Vagina (tissue), 2 donors: Measurements from ENCODE around the gene CALN1. TPM values are rescaled to one million over a fixed set of nuclear protein-coding genes. Genes with fewer than 3 reads are reported as not detected.
"Not testable (repeated sequence)": the region's sequence is repeated elsewhere in the genome, so short reads cannot be mapped to it uniquely, and the experiment has no call there.

ENCODE experiments used
- DNase-seq, 2 donors: peaks; one replicate each; pipeline ENCODE4 v3.0.0-alpha.2; 2017; ENCODE audit errors: extremely low spot score in 2 of 2
- H3K27ac ChIP-seq: fragments of 200-600 bp; sonication (generic); one replicate; pipeline ENCODE4 v1.5.1; 2019
- H3K27me3 ChIP-seq: fragments of 200-600 bp; sonication (generic); one replicate; pipeline ENCODE4 v1.5.1; 2019
- H3K36me3 ChIP-seq, 2 donors: fragments of 200-600 bp; sonication (generic); one replicate each; pipeline ENCODE4 v1.5.1; 2017 to 2019
- H3K4me1 ChIP-seq: fragments of 200-600 bp; sonication (generic); one replicate; pipeline ENCODE4 v1.5.1; 2019
- H3K4me3 ChIP-seq, 2 donors: fragments of 200-600 bp; sonication (generic); 1 replicate in 1 of 2; 2 replicates in 1 of 2; pipeline ENCODE4 v1.5.1; 2016 to 2019
- H3K9me3 ChIP-seq: fragments of 200-600 bp; sonication (generic); one replicate; pipeline ENCODE4 v1.5.1; 2019
- CTCF ChIP-seq, 3 experiments: fragments of 450-650 bp in 2 of 3; fragments of 200-600 bp in 1 of 3; sonication (generic) in 1 of 3; IDR thresholded peaks; one replicate each; pipeline ENCODE4 v1.5.1; 2017 to 2019; ENCODE audit warnings: antibody characterized with exemption in 3 of 3, mild to moderate bottlenecking in 2 of 3, moderate library complexity in 2 of 3
- POLR2A ChIP-seq, 2 donors: fragments of 450-650 bp; IDR thresholded peaks; one replicate each; pipeline ENCODE4 v1.6.1; 2017; ENCODE audit warnings: antibody characterized with exemption in 2 of 2, mild to moderate bottlenecking in 2 of 2, moderate library complexity in 2 of 2
- POLR2AphosphoS5 ChIP-seq, 2 donors: sonication (generic); formaldehyde crosslinking; IDR thresholded peaks; one replicate each; pipeline ENCODE4 v1.9.0; 2017; ENCODE audit warnings: antibody characterized with exemption in 2 of 2, mild to moderate bottlenecking in 2 of 2, low read depth in 1 of 2; ENCODE audit not compliant: insufficient read depth in 1 of 2
- intact Hi-C: fragments of 100-400 bp; cut with DNase I; formaldehyde crosslinking; loops from one replicate; pipeline ENCODE4 v1.15.1; 2023
- total RNA-seq: library from RNA; depleted of rRNA; stranded (reverse); fragments of >200 nt; gene quantifications from one replicate; pipeline ENCODE4 v1.2.3, GENCODE V29; 2016

The CALN1 gene
- total RNA-seq, 1 donor from 2014 or later: 6.9 TPM

GRCh38 chr7:72069263-72069662 is 342.9 kb downstream of the CALN1 start:
- intact Hi-C loops: no loop called here
- no peak for DNase-seq
- Histone ChIP-seq H3K27ac (no peak overlapping the region), H3K4me3 (no peak overlapping the region), H3K27me3 (no peaks in the 10 kb centered on the region), H3K9me3 (peaks cover 7% of the 10 kb centered on the region), H3K4me1 (no peaks in the 10 kb centered on the region), H3K36me3 (no peaks in the 10 kb centered on the region)
- TF ChIP-seq CTCF (IDR thresholded peaks at IDR 0.05): no peak
- TF ChIP-seq POLR2A (IDR thresholded peaks at IDR 0.05): no peak
- TF ChIP-seq POLR2AphosphoS5 (IDR thresholded peaks at IDR 0.05; ENCODE audit: insufficient read depth in 1 of 2, low read depth in 1 of 2): no peak

DNA sequence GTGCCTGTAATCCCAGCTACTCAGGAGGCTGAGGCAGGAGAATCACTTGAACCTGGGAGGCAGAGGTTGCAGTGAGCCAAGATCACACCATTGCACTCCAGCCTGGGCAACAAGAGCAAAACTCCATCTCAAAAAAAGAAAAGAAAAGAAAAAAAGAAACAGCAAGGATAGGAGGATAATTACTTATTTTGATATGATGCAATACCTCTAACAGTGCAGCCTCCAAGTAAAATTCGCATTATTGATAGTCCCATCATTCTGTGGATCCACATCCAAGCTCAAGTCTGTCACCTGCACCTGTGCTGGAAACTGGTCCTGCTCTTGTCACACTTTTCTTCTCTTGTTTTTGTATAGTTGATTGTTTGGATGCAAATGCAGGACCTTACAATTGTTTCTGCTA is 346.4 kb downstream of the CALN1 start:
- H3K4me1 ChIP-seq, H3K4me3 ChIP-seq, DNase-seq, intact Hi-C loops, H3K36me3 ChIP-seq, H3K27ac ChIP-seq, H3K9me3 ChIP-seq, H3K27me3 ChIP-seq: not testable (repeated sequence)

DNA sequence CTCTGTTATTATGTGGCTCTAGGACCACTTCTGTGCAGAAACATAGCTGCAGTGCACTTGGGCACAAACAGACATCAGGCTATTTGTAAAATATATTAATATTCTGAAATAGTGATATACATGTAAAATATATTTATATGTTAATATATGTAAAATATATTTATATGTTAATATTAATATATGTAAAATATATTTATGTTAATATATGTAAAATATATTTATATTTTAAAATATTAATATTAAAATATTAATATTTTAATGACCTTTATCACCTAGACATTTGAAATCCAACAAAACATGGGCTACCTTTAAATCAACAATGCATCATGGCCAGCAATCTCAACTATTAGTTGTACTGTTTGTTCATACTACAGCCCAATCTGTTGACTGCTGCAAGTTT is 347.2 kb downstream of the CALN1 start:
- no peaks in the 10 kb centered on the region for H3K9me3 ChIP-seq
- no peak for DNase-seq
- intact Hi-C loops: no loop called here

DNA sequence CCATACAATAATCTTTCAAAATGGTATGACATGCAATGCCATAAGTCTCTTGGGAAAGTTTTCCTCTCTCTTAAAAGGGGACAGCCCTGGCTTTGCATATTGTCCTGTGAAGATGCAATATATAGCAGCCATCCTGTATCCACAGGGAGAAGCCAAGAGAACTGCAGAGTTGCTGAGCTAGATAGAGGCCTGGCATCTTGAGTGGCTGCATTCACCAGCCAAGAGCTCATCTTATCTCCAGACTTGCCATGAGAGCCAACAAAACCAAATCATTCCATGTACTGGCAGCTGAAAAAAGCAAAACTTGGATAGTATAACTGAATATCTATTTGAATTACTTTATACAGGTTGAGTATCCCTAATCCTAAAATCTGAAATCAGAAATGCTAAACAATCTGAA is 348.8 kb downstream of the CALN1 start:
- Histone ChIP-seq H3K27ac (no peak overlapping the region), H3K4me1 (no peaks in the 10 kb centered on the region), H3K27me3 (no peaks in the 10 kb centered on the region), H3K4me3 (no peak overlapping the region), H3K9me3 (no peaks in the 10 kb centered on the region), H3K36me3 (no peaks in the 10 kb centered on the region)
- no peak for DNase-seq
- intact Hi-C loops: no loop called here
- no peak for TF ChIP-seq POLR2A (IDR thresholded peaks at IDR 0.05)
- TF ChIP-seq CTCF (IDR thresholded peaks at IDR 0.05): no peak
- TF ChIP-seq POLR2AphosphoS5 (IDR thresholded peaks at IDR 0.05; ENCODE audit: insufficient read depth in 1 of 2, low read depth in 1 of 2): no peak

More for the DNA sequence above, 347.2 kb downstream of the CALN1 start:
- no peaks in the 10 kb centered on the region for H3K27me3 ChIP-seq
- H3K27ac ChIP-seq: no peak overlapping the region
- no peaks in the 10 kb centered on the region for H3K4me1 ChIP-seq
- no peak for TF ChIP-seq POLR2AphosphoS5 (IDR thresholded peaks at IDR 0.05; ENCODE audit: insufficient read depth in 1 of 2, low read depth in 1 of 2)
- TF ChIP-seq POLR2A (IDR thresholded peaks at IDR 0.05): no peak
- no peak for TF ChIP-seq CTCF (IDR thresholded peaks at IDR 0.05)
- H3K4me3 ChIP-seq: no peak overlapping the region
- no peaks in the 10 kb centered on the region for H3K36me3 ChIP-seq

DNA sequence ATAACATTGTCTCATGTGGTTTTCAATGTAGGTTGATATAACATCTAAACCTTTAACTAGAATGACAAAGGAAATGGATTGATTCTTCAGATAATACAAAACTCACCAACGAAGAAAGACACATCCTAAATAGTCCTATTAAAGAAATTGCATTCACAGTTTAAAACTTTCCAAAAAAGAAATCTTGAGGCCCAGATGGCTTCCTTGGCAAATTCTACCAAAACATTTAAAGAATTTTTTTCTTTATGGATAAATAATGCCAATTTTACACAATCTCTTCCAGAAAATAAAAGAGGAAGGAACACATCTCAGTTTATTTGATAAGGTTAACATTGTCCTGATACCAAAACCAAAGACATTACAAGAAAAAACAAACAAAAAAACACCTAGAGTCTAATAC is 349.5 kb downstream of the CALN1 start:
- Histone ChIP-seq H3K4me1 (no peaks in the 10 kb centered on the region), H3K4me3 (no peak overlapping the region), H3K9me3 (no peaks in the 10 kb centered on the region), H3K27ac (no peak overlapping the region), H3K36me3 (no peaks in the 10 kb centered on the region), H3K27me3 (no peaks in the 10 kb centered on the region)
- TF ChIP-seq POLR2AphosphoS5 (IDR thresholded peaks at IDR 0.05; ENCODE audit: insufficient read depth in 1 of 2, low read depth in 1 of 2): no peak
- TF ChIP-seq POLR2A (IDR thresholded peaks at IDR 0.05): no peak
- no peak for TF ChIP-seq CTCF (IDR thresholded peaks at IDR 0.05)
- DNase-seq: no peak
- intact Hi-C loops: no loop called here

DNA sequence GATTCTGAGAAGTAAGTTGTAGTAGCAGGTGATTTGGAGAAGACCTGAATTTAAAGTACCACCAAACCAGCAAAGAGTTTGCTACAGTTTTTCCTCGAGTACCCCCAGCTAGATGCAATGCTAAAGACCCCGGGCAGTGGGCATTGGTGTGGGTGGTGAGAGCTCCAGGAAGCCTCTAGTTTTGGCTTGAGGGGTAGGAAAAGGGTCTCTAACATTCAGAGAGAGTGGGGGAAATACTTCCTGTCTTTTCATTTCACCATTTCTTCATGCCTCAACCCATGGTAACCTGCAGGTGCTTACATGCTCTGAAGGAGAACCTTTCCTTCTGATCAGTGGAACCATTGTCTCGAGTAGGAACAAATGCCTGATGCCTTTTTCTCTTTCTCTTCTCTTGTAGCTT is 352.2 kb downstream of the CALN1 start:
- no peaks in the 10 kb centered on the region for H3K36me3 ChIP-seq
- no peaks in the 10 kb centered on the region for H3K4me1 ChIP-seq
- H3K27ac ChIP-seq: no peak overlapping the region
- no peak overlapping the region for H3K4me3 ChIP-seq
- H3K9me3 ChIP-seq: no peaks in the 10 kb centered on the region
- no peaks in the 10 kb centered on the region for H3K27me3 ChIP-seq
- no peak for TF ChIP-seq CTCF (IDR thresholded peaks at IDR 0.05)
- TF ChIP-seq POLR2A (IDR thresholded peaks at IDR 0.05): no peak
- TF ChIP-seq POLR2AphosphoS5 (IDR thresholded peaks at IDR 0.05; ENCODE audit: insufficient read depth in 1 of 2, low read depth in 1 of 2): no peak
- no peak for DNase-seq
- intact Hi-C loops: no loop called here
